ENCODE results near the gene AK3. TPM values are rescaled to one million over a fixed set of nuclear protein-coding genes. Genes with fewer than 3 reads are reported as not detected.
A peak's percentile ranks its signal among the peaks of the same experiment; 100 is the strongest.

The AK3 gene
- total RNA-seq, 1 experiment from 2014 or later = 61.0 TPM

DNA sequence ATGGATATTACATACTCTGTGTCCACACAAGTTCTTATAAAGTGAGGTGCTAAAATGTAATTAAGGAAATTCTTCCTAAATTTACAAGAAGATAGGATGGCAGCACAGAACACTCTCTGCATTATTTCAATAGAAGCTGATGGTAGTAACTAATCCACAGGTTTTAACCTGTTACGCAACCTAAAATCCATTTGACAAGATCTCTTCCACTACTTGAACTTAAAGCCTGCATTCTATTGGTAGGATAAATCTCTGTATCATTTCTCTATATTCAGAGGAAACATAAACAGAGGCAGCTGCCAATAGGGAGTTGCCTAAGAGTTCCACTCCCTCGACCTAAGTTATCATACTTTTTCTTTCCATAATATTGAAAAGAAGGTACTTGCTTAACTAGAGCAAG, 40.1 kb downstream of the AK3 start:
- peaks cover 92% of the 10 kb centered on the region for H3K36me3 Mint-ChIP-seq (ENCODE audit: insufficient read depth, unreplicated experiment)
- TF ChIP-seq, protein P1, sequence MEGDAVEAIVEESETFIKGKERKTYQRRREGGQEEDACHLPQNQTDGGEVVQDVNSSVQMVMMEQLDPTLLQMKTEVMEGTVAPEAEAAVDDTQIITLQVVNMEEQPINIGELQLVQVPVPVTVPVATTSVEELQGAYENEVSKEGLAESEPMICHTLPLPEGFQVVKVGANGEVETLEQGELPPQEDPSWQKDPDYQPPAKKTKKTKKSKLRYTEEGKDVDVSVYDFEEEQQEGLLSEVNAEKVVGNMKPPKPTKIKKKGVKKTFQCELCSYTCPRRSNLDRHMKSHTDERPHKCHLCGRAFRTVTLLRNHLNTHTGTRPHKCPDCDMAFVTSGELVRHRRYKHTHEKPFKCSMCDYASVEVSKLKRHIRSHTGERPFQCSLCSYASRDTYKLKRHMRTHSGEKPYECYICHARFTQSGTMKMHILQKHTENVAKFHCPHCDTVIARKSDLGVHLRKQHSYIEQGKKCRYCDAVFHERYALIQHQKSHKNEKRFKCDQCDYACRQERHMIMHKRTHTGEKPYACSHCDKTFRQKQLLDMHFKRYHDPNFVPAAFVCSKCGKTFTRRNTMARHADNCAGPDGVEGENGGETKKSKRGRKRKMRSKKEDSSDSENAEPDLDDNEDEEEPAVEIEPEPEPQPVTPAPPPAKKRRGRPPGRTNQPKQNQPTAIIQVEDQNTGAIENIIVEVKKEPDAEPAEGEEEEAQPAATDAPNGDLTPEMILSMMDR (IDR thresholded peaks at IDR 0.05; ENCODE audit: unreplicated experiment) = no peak
- intact Hi-C loops (cut with micrococcal nuclease) = no loop called here
- no TSS peak for BruUV-seq (replicated peaks)
- no peak overlapping the region for H3K27ac Mint-ChIP-seq (ENCODE audit: low read depth, unreplicated experiment)
- H3K4me1 Mint-ChIP-seq (ENCODE audit: insufficient read depth, unreplicated experiment) = peaks cover 6% of the 10 kb centered on the region
- H3K4me3 Mint-ChIP-seq (ENCODE audit: unreplicated experiment) = no peak overlapping the region
- no peaks in the 10 kb centered on the region for H3K27me3 Mint-ChIP-seq (ENCODE audit: insufficient read depth, unreplicated experiment)
- no peak for DNase-seq (ENCODE audit: unreplicated experiment)
- CTCF ChIA-PET = interaction anchor here (0.9 kb wide), 1 partner anchor 15 kb away, joined by 3 read pairs; no protein-coding TSS in a partner anchor
- POLR2A ChIA-PET = interaction anchor here (0.7 kb wide), 1 partner anchor 39 kb away, joined by 3 read pairs; the partner anchor contains the start of gene PLPP6
- no peaks in the 10 kb centered on the region for H3K9me3 Mint-ChIP-seq (ENCODE audit: unreplicated experiment)

DNA sequence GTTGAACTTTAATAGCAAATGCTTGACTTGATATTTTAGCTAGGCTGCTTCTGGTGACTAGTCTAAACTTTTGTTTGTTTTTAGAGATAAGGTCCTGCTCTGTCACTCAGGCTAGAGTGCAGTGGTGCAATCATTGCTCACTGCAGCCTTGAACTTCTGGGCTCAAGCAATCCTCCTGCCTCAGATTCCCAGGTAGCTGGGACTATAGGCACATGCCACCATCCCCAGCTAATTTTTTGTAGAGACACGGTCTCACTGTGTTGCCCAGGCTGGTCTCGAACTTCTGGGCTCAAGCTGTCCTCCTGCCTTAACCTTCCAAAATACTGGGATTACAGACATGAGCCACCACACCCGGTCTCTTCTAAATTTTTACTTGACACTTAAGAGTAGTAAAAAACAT, 40.9 kb downstream of the AK3 start:
- Mint-ChIP-seq H3K4me1 (ENCODE audit: insufficient read depth, unreplicated experiment) (peaks cover 6% of the 10 kb centered on the region), H3K27ac (ENCODE audit: low read depth, unreplicated experiment) (no peak overlapping the region), H3K36me3 (ENCODE audit: insufficient read depth, unreplicated experiment) (peaks cover 93% of the 10 kb centered on the region), H3K27me3 (ENCODE audit: insufficient read depth, unreplicated experiment) (no peaks in the 10 kb centered on the region), H3K9me3 (ENCODE audit: unreplicated experiment) (no peaks in the 10 kb centered on the region), H3K4me3 (ENCODE audit: unreplicated experiment) (no peak overlapping the region)
- no TSS peak for BruUV-seq (replicated peaks)
- intact Hi-C loops (cut with micrococcal nuclease) = no loop called here
- TF ChIP-seq, protein P1 (IDR thresholded peaks at IDR 0.05; ENCODE audit: unreplicated experiment) = no peak
- POLR2A ChIA-PET = no interaction called here
- DNase-seq (ENCODE audit: unreplicated experiment) = no peak
- CTCF ChIA-PET = interaction anchor here (0.7 kb wide), 2 partner anchors 43 to 317 kb away, joined by 3 read pairs; no protein-coding TSS in a partner anchor

DNA sequence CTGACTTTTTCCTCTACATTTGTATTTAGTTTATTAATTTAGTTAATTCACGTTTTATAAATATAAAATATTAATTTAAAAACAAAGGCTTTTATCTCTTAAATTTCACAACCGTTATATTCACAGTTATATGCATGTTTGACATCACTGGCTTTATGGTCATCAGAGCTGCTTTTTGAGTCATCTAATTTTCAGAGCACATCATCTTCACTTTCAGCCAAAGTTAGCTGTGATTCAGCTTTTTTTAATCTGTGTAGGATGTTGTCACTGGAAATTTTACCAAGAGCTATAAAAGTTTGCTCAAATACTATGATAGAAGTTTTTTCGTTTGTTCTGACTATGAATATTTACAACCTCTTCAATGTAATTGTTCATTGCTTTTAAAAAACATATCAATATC, 49.2 kb downstream of the AK3 start:
- no peaks in the 10 kb centered on the region for H3K9me3 Mint-ChIP-seq (ENCODE audit: unreplicated experiment)
- intact Hi-C loops (cut with micrococcal nuclease) = no loop called here
- no peak overlapping the region for H3K4me3 Mint-ChIP-seq (ENCODE audit: unreplicated experiment)
- H3K27me3 Mint-ChIP-seq (ENCODE audit: insufficient read depth, unreplicated experiment) = no peaks in the 10 kb centered on the region
- BruUV-seq (replicated peaks) = no TSS peak
- no peaks in the 10 kb centered on the region for H3K4me1 Mint-ChIP-seq (ENCODE audit: insufficient read depth, unreplicated experiment)
- CTCF ChIA-PET = interaction anchor here (1.2 kb wide), 1 partner anchor 294 kb away, joined by 3 read pairs; the partner anchor contains the start of gene JAK2
- peaks cover 34% of the 10 kb centered on the region for H3K36me3 Mint-ChIP-seq (ENCODE audit: insufficient read depth, unreplicated experiment)
- TF ChIP-seq, protein P1 (IDR thresholded peaks at IDR 0.05; ENCODE audit: unreplicated experiment) = no peak
- H3K27ac Mint-ChIP-seq (ENCODE audit: low read depth, unreplicated experiment) = peak overlapping the region; percentile 50
- POLR2A ChIA-PET = interaction anchor here (1.0 to 2.3 kb wide), 4 partner anchors 11 to 49 kb away, joined by 3 to 8 read pairs (median 4); partner anchors contain the start of gene AK3
- DNase-seq (ENCODE audit: unreplicated experiment) = no peak

DNA sequence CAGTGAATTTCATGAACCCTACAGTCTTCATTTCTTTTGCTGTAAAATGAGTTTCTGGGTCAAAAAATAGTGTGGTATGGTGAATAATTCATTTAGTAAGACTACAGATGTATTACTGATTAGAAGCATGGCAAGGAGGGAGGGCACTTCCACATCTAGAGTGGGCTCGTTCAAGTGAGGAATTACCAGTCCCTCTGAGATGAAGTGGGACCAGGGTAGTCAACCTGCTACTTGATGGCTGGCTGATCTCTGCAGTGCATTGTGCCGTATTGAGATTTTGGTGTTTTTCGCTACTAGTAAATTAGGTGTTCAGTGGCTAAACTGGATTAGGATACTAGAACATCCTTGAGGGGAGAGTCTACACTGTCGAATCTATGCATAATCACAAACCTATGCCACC, 50.9 kb downstream of the AK3 start:
- CTCF ChIA-PET = no interaction called here
- Mint-ChIP-seq H3K36me3 (ENCODE audit: insufficient read depth, unreplicated experiment) (peaks cover 33% of the 10 kb centered on the region), H3K4me3 (ENCODE audit: unreplicated experiment) (no peak overlapping the region), H3K27me3 (ENCODE audit: insufficient read depth, unreplicated experiment) (no peaks in the 10 kb centered on the region), H3K4me1 (ENCODE audit: insufficient read depth, unreplicated experiment) (no peaks in the 10 kb centered on the region), H3K9me3 (ENCODE audit: unreplicated experiment) (no peaks in the 10 kb centered on the region), H3K27ac (ENCODE audit: low read depth, unreplicated experiment) (no peak overlapping the region)
- TF ChIP-seq, protein P1 (IDR thresholded peaks at IDR 0.05; ENCODE audit: unreplicated experiment) = no peak
- POLR2A ChIA-PET = no interaction called here
- no TSS peak for BruUV-seq (replicated peaks)
- no peak for DNase-seq (ENCODE audit: unreplicated experiment)
- intact Hi-C loops (cut with micrococcal nuclease) = no loop called here
